ENCODE measurements around the gene CPAMD8. TPM values are rescaled to one million over a fixed set of nuclear protein-coding genes. Genes with fewer than 3 reads are reported as not detected.

CPAMD8 gene
- total RNA-seq, 3 donors from 2014 or later: 2.3 to 5.8 (median 3.1) TPM

- Histone ChIP-seq H3K4me3 (no peak overlapping the region), H3K9me3 (no peaks in the 10 kb centered on the region), H3K36me3 (ENCODE audit: low read depth) (no peaks in the 10 kb centered on the region), H3K4me1 (ENCODE audit: low read depth) (no peaks in the 10 kb centered on the region)
- DNase-seq: no peak
- TF ChIP-seq, protein P1, sequence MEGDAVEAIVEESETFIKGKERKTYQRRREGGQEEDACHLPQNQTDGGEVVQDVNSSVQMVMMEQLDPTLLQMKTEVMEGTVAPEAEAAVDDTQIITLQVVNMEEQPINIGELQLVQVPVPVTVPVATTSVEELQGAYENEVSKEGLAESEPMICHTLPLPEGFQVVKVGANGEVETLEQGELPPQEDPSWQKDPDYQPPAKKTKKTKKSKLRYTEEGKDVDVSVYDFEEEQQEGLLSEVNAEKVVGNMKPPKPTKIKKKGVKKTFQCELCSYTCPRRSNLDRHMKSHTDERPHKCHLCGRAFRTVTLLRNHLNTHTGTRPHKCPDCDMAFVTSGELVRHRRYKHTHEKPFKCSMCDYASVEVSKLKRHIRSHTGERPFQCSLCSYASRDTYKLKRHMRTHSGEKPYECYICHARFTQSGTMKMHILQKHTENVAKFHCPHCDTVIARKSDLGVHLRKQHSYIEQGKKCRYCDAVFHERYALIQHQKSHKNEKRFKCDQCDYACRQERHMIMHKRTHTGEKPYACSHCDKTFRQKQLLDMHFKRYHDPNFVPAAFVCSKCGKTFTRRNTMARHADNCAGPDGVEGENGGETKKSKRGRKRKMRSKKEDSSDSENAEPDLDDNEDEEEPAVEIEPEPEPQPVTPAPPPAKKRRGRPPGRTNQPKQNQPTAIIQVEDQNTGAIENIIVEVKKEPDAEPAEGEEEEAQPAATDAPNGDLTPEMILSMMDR (IDR thresholded peaks at IDR 0.05): no peak
- intact Hi-C loops (cut with DNase I, micrococcal nuclease): no loop called here
- ATAC-seq: no peak
Observed at GRCh38 chr19:16860118-16860517, 166.5 kb downstream of the CPAMD8 start.

GRCh38 chr19:16859626-16860025 lies 167.0 kb downstream of the CPAMD8 start:
- TF ChIP-seq, protein P1 (IDR thresholded peaks at IDR 0.05): no peak
- ATAC-seq: no peak
- Histone ChIP-seq H3K4me1 (ENCODE audit: low read depth) (no peaks in the 10 kb centered on the region), H3K4me3 (no peak overlapping the region), H3K36me3 (ENCODE audit: low read depth) (no peaks in the 10 kb centered on the region), H3K9me3 (no peaks in the 10 kb centered on the region)
- intact Hi-C loops (cut with DNase I, micrococcal nuclease): no loop called here
- DNase-seq: no peak

DNA sequence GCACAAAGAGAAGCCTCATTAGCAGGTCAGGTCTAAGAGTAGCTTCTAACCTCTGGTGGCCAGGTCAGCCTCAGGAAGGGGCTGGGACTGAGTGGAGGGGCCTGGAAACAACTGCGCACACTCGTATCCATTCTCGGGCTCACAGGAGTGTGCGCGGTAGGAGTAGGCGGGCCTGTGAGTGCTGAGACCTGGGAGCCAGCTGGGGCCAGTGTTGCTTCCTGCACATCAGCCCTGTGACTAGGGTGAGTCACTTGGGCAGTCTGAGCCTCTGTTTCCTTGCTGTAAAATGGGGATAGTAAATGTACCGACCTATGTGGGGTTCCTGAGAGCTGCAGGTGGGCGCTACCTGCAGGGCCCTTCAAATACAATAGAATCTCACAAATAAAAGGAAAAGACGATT lies 170.5 kb downstream of the CPAMD8 start:
- H3K36me3 ChIP-seq (ENCODE audit: low read depth): peaks cover 5% of the 10 kb centered on the region
- H3K4me3 ChIP-seq: no peak overlapping the region
- no peaks in the 10 kb centered on the region for H3K9me3 ChIP-seq
- ATAC-seq (no peak), DNase-seq (no peak)
- intact Hi-C loops (cut with DNase I, micrococcal nuclease): no loop called here
- H3K4me1 ChIP-seq (ENCODE audit: low read depth): no peaks in the 10 kb centered on the region
- TF ChIP-seq, protein P1 (IDR thresholded peaks at IDR 0.05): no peak

GRCh38 chr19:16853066-16853465 lies 173.5 kb downstream of the CPAMD8 start:
- Histone ChIP-seq H3K4me3 (no peak overlapping the region), H3K4me1 (ENCODE audit: low read depth) (peaks cover 4% of the 10 kb centered on the region), H3K36me3 (ENCODE audit: low read depth) (peaks cover 5% of the 10 kb centered on the region), H3K9me3 (no peaks in the 10 kb centered on the region)
- intact Hi-C loops (cut with DNase I, micrococcal nuclease): no loop called here
- TF ChIP-seq, protein P1 (IDR thresholded peaks at IDR 0.05): no peak
- DNase-seq (no peak), ATAC-seq (no peak)

- Histone ChIP-seq H3K9me3 (no peaks in the 10 kb centered on the region), H3K4me1 (ENCODE audit: low read depth) (peaks cover 4% of the 10 kb centered on the region), H3K36me3 (ENCODE audit: low read depth) (peaks cover 5% of the 10 kb centered on the region), H3K4me3 (no peak overlapping the region)
- no peak for ATAC-seq
- TF ChIP-seq, protein P1 (IDR thresholded peaks at IDR 0.05): no peak
- intact Hi-C loops (cut with DNase I, micrococcal nuclease): no loop called here
- DNase-seq: no peak
Observed at GRCh38 chr19:16851031-16851712, 175.4 kb downstream of the CPAMD8 start.

Measured in mucosa of descending colon (tissue), 3 donors.